IMR-90 (cell line): ENCODE data around the gene VRTN. TPM values are rescaled to one million over a fixed set of nuclear protein-coding genes. Genes with fewer than 3 reads are reported as not detected.

Experiments
- ATAC-seq: fragments of 200-7000 bp; cut with Tn5 transposase; 2 replicates; pipeline ENCODE4 v1.9.1; 2020; ENCODE audit warnings: low read depth, mild to moderate bottlenecking, moderate library complexity
- BruUV-seq: library from RNA; stranded (reverse); fragments of 400-500 nt; replicated peaks from 2 replicates; lab custom pipeline; 2021; lab: Mats Ljungman, UMichigan
- CTCF ChIA-PET: fragments of 300-600 bp; formaldehyde crosslinking; extraction: SDS; loops from one replicate; lab custom pipeline; 2021; ENCODE audit warnings: antibody characterized with exemption; lab: Yijun Ruan, JAX
- POLR2A ChIA-PET: fragments of 300-600 bp; sonication (Branson Sonifier 250); formaldehyde crosslinking; loops from one replicate; lab custom pipeline; 2022; ENCODE audit warnings: antibody characterized with exemption; ENCODE audit not compliant: unreplicated experiment; lab: Charles Lee
- DNase-seq: peaks from one replicate; pipeline ENCODE4 v3.0.0; 2013
- H2AFZ ChIP-seq: replicated peaks from 2 replicates; pipeline ENCODE3; 2013; ENCODE audit warnings: low read length, mild to moderate bottlenecking; ENCODE audit not compliant: poor library complexity
- H2AK5ac ChIP-seq: 2 replicates; pipeline ENCODE4 v1.6.1; 2013; ENCODE audit warnings: low read depth, low read length, inconsistent platforms
- H2AK9ac ChIP-seq: replicated peaks from 2 replicates; pipeline ENCODE3; 2013; ENCODE audit warnings: mild to moderate bottlenecking, low read depth, low read length, moderate library complexity; ENCODE audit not compliant: poor library complexity
- H2BK120ac ChIP-seq: 2 replicates; pipeline ENCODE4 v1.6.1; 2013; ENCODE audit warnings: low read depth, low read length, inconsistent platforms
- H2BK15ac ChIP-seq: 3 replicates; pipeline ENCODE4 v1.6.1; 2013; ENCODE audit warnings: low read depth, low read length, inconsistent platforms
- H2BK20ac ChIP-seq: 2 replicates; pipeline ENCODE4 v1.6.1; 2013; ENCODE audit warnings: low read depth, mild to moderate bottlenecking, inconsistent platforms, low read length, moderate library complexity
- H2BK5ac ChIP-seq: 2 replicates; pipeline ENCODE4 v1.6.1; 2013; ENCODE audit warnings: mild to moderate bottlenecking, low read depth, low read length, inconsistent platforms; ENCODE audit not compliant: poor library complexity, severe bottlenecking
- H3K14ac ChIP-seq: replicated peaks from 2 replicates; pipeline ENCODE4 v1.6.1; 2013; ENCODE audit warnings: low read depth, low read length, inconsistent platforms
- H3K18ac ChIP-seq: 2 replicates; pipeline ENCODE4 v1.6.1; 2013; ENCODE audit warnings: low read depth, low read length, control low read depth
- H3K23ac ChIP-seq: 2 replicates; pipeline ENCODE4 v1.6.1; 2013; ENCODE audit warnings: low read depth, low read length, inconsistent platforms
- H3K27ac ChIP-seq: 2 replicates; pipeline ENCODE4 v1.5.1; 2013; ENCODE audit warnings: mild to moderate bottlenecking, control low read depth, low read length; ENCODE audit not compliant: insufficient read depth
- H3K27me3 ChIP-seq: 2 replicates; pipeline ENCODE4 v1.6.1; 2013; ENCODE audit warnings: low read length; ENCODE audit not compliant: control insufficient read depth, insufficient read depth
- H3K36me3 ChIP-seq: 2 replicates; pipeline ENCODE4 v1.6.1; 2013; ENCODE audit warnings: low read length, mixed read lengths; ENCODE audit not compliant: control insufficient read depth, insufficient read depth
- H3K4ac ChIP-seq: 2 replicates; pipeline ENCODE4 v1.6.1; 2013; ENCODE audit warnings: low read depth, low read length, inconsistent platforms
- H3K4me1 ChIP-seq: 2 replicates; pipeline ENCODE4 v1.6.1; 2013; ENCODE audit warnings: low read length, mixed read lengths; ENCODE audit not compliant: control insufficient read depth, insufficient read depth
- H3K4me2 ChIP-seq: 2 replicates; pipeline ENCODE4 v1.6.1; 2013; ENCODE audit warnings: low read depth, mild to moderate bottlenecking, control low read depth, low read length, moderate library complexity
- H3K4me3 ChIP-seq: 2 replicates; pipeline ENCODE4 v1.5.1; 2013; ENCODE audit warnings: low read depth, mild to moderate bottlenecking, control low read depth, low read length, moderate library complexity; ENCODE audit not compliant: insufficient read depth
- H3K56ac ChIP-seq: 2 replicates; pipeline ENCODE4 v1.6.1; 2013; ENCODE audit warnings: low read length, inconsistent platforms; ENCODE audit not compliant: insufficient read depth; ENCODE audit errors: extremely low read depth
- H3K79me1 ChIP-seq, 2 experiments: 2 replicates each; pipeline ENCODE4 v1.6.1; 2013; ENCODE audit warnings: low read length in 2 of 2, inconsistent platforms in 1 of 2, low read depth in 1 of 2
- H3K9ac ChIP-seq: 2 replicates; pipeline ENCODE4 v1.6.1; 2013; ENCODE audit warnings: low read depth, low read length, control low read depth
- H3K9me1 ChIP-seq: 2 replicates; pipeline ENCODE4 v1.6.1; 2013; ENCODE audit warnings: low read length, inconsistent platforms; ENCODE audit not compliant: insufficient read depth
- H3K9me3 ChIP-seq: 2 replicates; pipeline ENCODE4 v1.6.1; 2013; ENCODE audit warnings: low read length; ENCODE audit not compliant: control insufficient read depth, insufficient read depth
- H4K20me1 ChIP-seq: 2 replicates; pipeline ENCODE4 v1.6.1; 2013; ENCODE audit warnings: low read length, inconsistent platforms; ENCODE audit not compliant: insufficient read depth
- H4K5ac ChIP-seq: 2 replicates; pipeline ENCODE4 v1.6.1; 2013; ENCODE audit warnings: mild to moderate bottlenecking, low read depth, low read length, control low read depth
- H4K8ac ChIP-seq, 2 experiments: 2 replicates each; pipeline ENCODE4 v1.6.1; 2013; ENCODE audit warnings: low read depth in 2 of 2, low read length in 2 of 2, control low read depth in 1 of 2, inconsistent platforms in 1 of 2
- H4K91ac ChIP-seq: 2 replicates; pipeline ENCODE4 v1.6.1; 2013; ENCODE audit warnings: low read depth, low read length, inconsistent platforms; ENCODE audit not compliant: insufficient read depth
- BHLHE40 ChIP-seq: fragments of 150-350 bp; IDR thresholded peaks from 2 replicates; pipeline ENCODE4 v1.6.1; 2016; ENCODE audit warnings: mild to moderate bottlenecking, low read depth, low read length
- CEBPB ChIP-seq: IDR thresholded peaks from 2 replicates; pipeline ENCODE4 v1.6.1; 2012; ENCODE audit warnings: low read depth, low read length, improper control_type of control experiment
- CTCF ChIP-seq: conservative IDR thresholded peaks from 2 replicates; pipeline ENCODE4 v1.5.1; 2012; ENCODE audit warnings: mild to moderate bottlenecking, low read depth, low read length, improper control_type of control experiment
- MXI1 ChIP-seq: IDR thresholded peaks from 2 replicates; pipeline ENCODE4 v1.6.1; 2012; ENCODE audit warnings: low read depth, mild to moderate bottlenecking, low read length, moderate library complexity, borderline replicate concordance
- POLR2A ChIP-seq: IDR thresholded peaks from 2 replicates; pipeline ENCODE4 v1.6.1; 2012; ENCODE audit warnings: mild to moderate bottlenecking, low read depth, low read length
- WGBS, 2 experiments: methylation state at CpG; one replicate each; pipeline versions ENCODE4 v1.1.5 to v1.1.7; 2013; ENCODE audit warnings: missing lambda C conversion rate in 2 of 2; ENCODE audit not compliant: insufficient read length in 1 of 2; ENCODE audit errors: extremely low coverage in 2 of 2; 5-methylcytosine and 5-hydroxymethylcytosine counted together
- dilution Hi-C: fragments of 300-500 bp; cut with HindIII; formaldehyde crosslinking; loops from one replicate; pipeline ENCODE4 v1.14.3; 2018; ENCODE audit warnings: low sequenced_read_pairs; ENCODE audit not compliant: unreplicated experiment
- in situ Hi-C: fragments of 300-500 bp; cut with MboI; formaldehyde crosslinking; loops from 3 replicates; pipeline ENCODE4 v1.14.3; 2019; ENCODE audit warnings: low sequenced_read_pairs, inconsistent platforms, mixed read lengths
- intact Hi-C: fragments of 100-400 bp; cut with micrococcal nuclease; formaldehyde crosslinking; loops from 2 replicates; pipeline ENCODE4 v1.10.0; 2022
- polyA plus RNA-seq, 3 experiments: library from polyadenylated mRNA; depleted of rRNA; stranded (reverse); fragments of >200 nt; gene quantifications; 2 replicates each; pipeline ENCODE4 v1.2.3, GENCODE V29; 2012; ENCODE audit warnings: low replicate concordance in 1 of 3
- total RNA-seq: library from RNA; depleted of rRNA; stranded (reverse); fragments of >200 nt; gene quantifications from 2 replicates; pipeline ENCODE4 v1.2.3, GENCODE V29; 2012

Gene VRTN
- total and polyA plus RNA-seq, 2 of the 4 experiments (the other 2 are of a cell fraction) = not detected

GRCh38 chr14:74408870-74409269, 60.6 kb downstream of the VRTN start:
- no peak overlapping the region for H3K14ac ChIP-seq
- no peak overlapping the region for H3K9ac ChIP-seq
- H3K4me3 ChIP-seq = no peak overlapping the region
- H2BK5ac ChIP-seq = no peak overlapping the region
- no peaks in the 10 kb centered on the region for H3K4me1 ChIP-seq
- no peak for TF ChIP-seq MXI1
- TF ChIP-seq BHLHE40 = no peak
- TF ChIP-seq CEBPB = no peak
- no peak for TF ChIP-seq CTCF
- TF ChIP-seq POLR2A = no peak
- H3K4ac ChIP-seq = no peak overlapping the region
- H4K8ac ChIP-seq = no peak overlapping the region
- H2BK20ac ChIP-seq = no peak overlapping the region
- ATAC-seq = no peak
- CTCF ChIA-PET = interaction anchor here (0.6 kb wide), 1 partner anchor 105 kb away, joined by 6 read pairs; no protein-coding TSS in a partner anchor
- no peaks in the 10 kb centered on the region for H3K9me1 ChIP-seq
- H3K79me1 ChIP-seq = no peaks in the 10 kb centered on the region
- no peak overlapping the region for H2BK15ac ChIP-seq
- no peak overlapping the region for H3K23ac ChIP-seq
- H3K36me3 ChIP-seq = no peaks in the 10 kb centered on the region
- intact Hi-C loops (no loop called here), in situ Hi-C loops (no loop called here), dilution Hi-C loops (no loop called here)
- DNase-seq = no peak
- no peak overlapping the region for H2BK120ac ChIP-seq
- no peak overlapping the region for H3K56ac ChIP-seq
- no peaks in the 10 kb centered on the region for H4K20me1 ChIP-seq
- H4K91ac ChIP-seq = no peak overlapping the region
- H3K9me3 ChIP-seq = no peaks in the 10 kb centered on the region
- H2AK5ac ChIP-seq = no peak overlapping the region
- no peak overlapping the region for H3K4me2 ChIP-seq
- WGBS, 2 experiments = no CpG with 5 or more reads among the region's 3 CpGs
- H2AFZ ChIP-seq = no peak overlapping the region
- POLR2A ChIA-PET = no interaction called here
- peaks cover 63% of the 10 kb centered on the region for H3K27me3 ChIP-seq
- H4K5ac ChIP-seq = no peak overlapping the region
- H3K18ac ChIP-seq = no peak overlapping the region
- H2AK9ac ChIP-seq = no peak overlapping the region
- BruUV-seq = no TSS peak
- no peak overlapping the region for H3K27ac ChIP-seq
